Amniotic epithelial cell (primary cell): ENCODE data around the gene NOXRED1.
A peak's percentile ranks its signal among the peaks of the same experiment; 100 is the strongest.

Source experiments
- DNase-seq: peaks from one replicate; pipeline ENCODE4 v3.0.0-alpha.2; 2010; ENCODE audit warnings: low read depth

NOXRED1 gene

DNA sequence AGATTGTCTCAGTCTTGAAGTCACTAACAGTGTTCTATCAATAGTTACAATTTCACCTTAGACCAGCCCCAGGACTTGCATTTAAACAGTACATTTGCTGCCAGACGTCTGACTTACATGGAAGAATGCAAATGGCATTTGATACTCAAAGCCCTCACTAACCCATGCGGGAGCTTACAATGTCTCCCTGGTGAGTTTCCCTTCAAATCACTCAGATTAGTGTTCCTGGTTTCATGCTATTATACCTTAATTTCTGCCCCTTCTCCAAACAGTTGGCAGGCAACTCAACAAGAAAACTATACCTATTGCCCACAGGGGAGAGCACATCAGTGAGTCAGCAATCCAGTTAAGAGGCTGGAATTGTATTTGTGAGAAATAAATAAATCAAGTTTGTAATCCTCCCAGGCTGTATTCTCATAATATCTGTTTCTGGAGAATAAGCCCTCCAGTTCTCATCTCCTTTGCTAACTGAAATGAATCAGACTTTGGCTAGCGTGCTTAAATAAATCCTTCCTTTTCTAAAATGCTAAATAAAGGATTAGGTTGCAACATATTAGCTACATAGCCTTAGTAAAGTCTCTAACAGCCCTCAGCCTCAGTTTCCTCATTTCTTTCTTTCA, 78.8 kb downstream of the NOXRED1 start:
- DNase-seq, result peak; percentile 85
